Adrenal gland (tissue), 12 donors: ENCODE measurements around the gene BAG1. TPM values are rescaled to one million over a fixed set of nuclear protein-coding genes. Genes with fewer than 3 reads are reported as not detected.
A peak's percentile ranks its signal among the peaks of the same experiment; 100 is the strongest.

Experiments used
- DNase-seq, 7 donors: peaks; one replicate each; pipeline ENCODE4 v3.0.0-alpha.2; 2019 to 2020
- H3K27ac ChIP-seq, 5 donors: fragments of 200-600 bp; sonication (generic) in 4 of 5; 1 replicate in 3 of 5; 2 replicates in 2 of 5; pipeline versions ENCODE4 v1.5.1 to v1.8.0; 2016 to 2020; ENCODE audit warnings: mild to moderate bottlenecking in 1 of 5
- H3K27me3 ChIP-seq: fragments of 200-600 bp; 2 replicates; pipeline ENCODE4 v1.8.0; 2021
- H3K36me3 ChIP-seq, 2 donors: fragments of 200-600 bp; replicated peaks in 1 of 2; 1 replicate in 1 of 2; 2 replicates in 1 of 2; pipeline versions ENCODE4 v1.5.1 to v1.8.0; 2018 to 2022
- H3K4me1 ChIP-seq, 2 donors: fragments of 200-600 bp; replicated peaks in 1 of 2; 1 replicate in 1 of 2; 2 replicates in 1 of 2; pipeline versions ENCODE4 v1.5.1 to v1.8.0; 2018 to 2021
- H3K4me3 ChIP-seq, 4 donors: fragments of 200-600 bp; sonication (generic) in 3 of 4; one replicate each; pipeline ENCODE4 v1.5.1; 2016 to 2018
- H3K9me3 ChIP-seq, 3 donors: fragments of 200-600 bp; sonication (generic) in 1 of 3; replicated peaks in 1 of 3; 1 replicate in 2 of 3; 2 replicates in 1 of 3; pipeline versions ENCODE4 v1.5.1 to v1.8.0; 2016 to 2021
- POLR2A ChIP-seq, 2 donors: fragments of 450-650 bp; IDR thresholded peaks; one replicate each; pipeline ENCODE4 v1.6.1; 2017; ENCODE audit warnings: antibody characterized with exemption in 2 of 2, mild to moderate bottlenecking in 2 of 2, moderate library complexity in 1 of 2
- WGBS, 4 donors: extraction: QIAGEN DNeasy Blood & Tissue Kit in 2 of 4; methylation state at CpG; one replicate each; pipeline versions ENCODE4 v1.1.5 to v1.1.7; 2013 to 2017; 5-methylcytosine and 5-hydroxymethylcytosine counted together
- intact Hi-C, 2 donors: fragments of 100-400 bp; cut with DNase I; formaldehyde crosslinking; loops; one replicate each; pipeline versions ENCODE4 v1.14.1 to v1.15.0; 2022 to 2023
- polyA plus RNA-seq, 3 donors: library from polyadenylated mRNA; stranded (reverse); fragments of 200-250 nt in 2 of 3; fragments of 350-450 nt in 1 of 3; fragmentation: Illumina TruSeq in 1 of 3; extraction: RNeasy Lipid Tissue Mini Kit (QIAGEN cat#74804) in 1 of 3; gene quantifications; one replicate each; pipeline ENCODE4 v1.2.3, GENCODE V29; 2013 to 2014
- total RNA-seq, 9 donors: library from RNA; depleted of rRNA in 4 of 9; stranded (reverse); fragments of >200 nt in 4 of 9; fragments of 120-200 nt in 1 of 9; fragmentation: NEBNext Ultra II Directional in 1 of 9; extraction: Animal tissue kit (Norgen Biotek cat#: 25700) in 1 of 9; gene quantifications; one replicate each; pipeline versions ENCODE4 v1.1.0 to v1.2.4, GENCODE V29; 2013 to 2023
- TF ChIP-seq, protein P1 (sequence below), 6 experiments: fragments of 450-650 bp in 4 of 6; fragments of 200-600 bp in 2 of 6; sonication (generic) in 1 of 6; IDR thresholded peaks; 1 replicate in 5 of 6; 2 replicates in 1 of 6; pipeline versions ENCODE4 v1.5.1 to v1.8.0; 2016 to 2021; ENCODE audit warnings: antibody characterized with exemption in 6 of 6, mild to moderate bottlenecking in 2 of 6, moderate library complexity in 1 of 6
- donor health status: healthy with polysubstance abuse.
- donor health status: Bipolar disorder and iron deficiency.
- donor health status: DM: yes; HTN: yes; CAD: no.
- donor health status: DM: no; HTN: no; CAD: no.
- donor health status: DM: no; HTN: no; CAD: no.
- donor health status: DM: yes; HTN: yes; CAD: no.

BAG1 gene
- total and polyA plus RNA-seq, 12 donors = 46.9 to 141 (median 68.8) TPM

DNA sequence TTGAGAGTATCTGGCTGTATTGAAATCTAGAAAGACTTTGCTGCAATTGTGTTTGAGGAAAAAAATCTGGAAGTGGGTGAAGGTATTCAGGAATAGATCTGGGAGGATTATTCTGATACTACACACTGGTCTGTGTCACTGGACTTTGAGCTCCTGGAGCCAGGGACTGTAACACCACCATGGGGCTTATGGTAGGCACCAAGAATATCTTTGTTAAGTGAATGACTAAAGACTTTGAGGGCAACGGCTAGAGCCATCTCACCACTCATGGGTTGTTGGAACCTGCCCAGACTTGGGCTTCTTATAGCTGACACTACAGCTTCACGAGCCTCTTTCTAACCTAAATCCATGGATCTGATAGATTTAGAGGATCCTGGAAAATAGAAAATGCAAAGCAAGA, 36.0 kb upstream of the BAG1 start:
- intact Hi-C loops = no loop called here
- H3K36me3 ChIP-seq = peaks cover 0 to 86% of the 10 kb centered on the region in 2 donors
- DNase-seq = no peak
- TF ChIP-seq, protein P1, sequence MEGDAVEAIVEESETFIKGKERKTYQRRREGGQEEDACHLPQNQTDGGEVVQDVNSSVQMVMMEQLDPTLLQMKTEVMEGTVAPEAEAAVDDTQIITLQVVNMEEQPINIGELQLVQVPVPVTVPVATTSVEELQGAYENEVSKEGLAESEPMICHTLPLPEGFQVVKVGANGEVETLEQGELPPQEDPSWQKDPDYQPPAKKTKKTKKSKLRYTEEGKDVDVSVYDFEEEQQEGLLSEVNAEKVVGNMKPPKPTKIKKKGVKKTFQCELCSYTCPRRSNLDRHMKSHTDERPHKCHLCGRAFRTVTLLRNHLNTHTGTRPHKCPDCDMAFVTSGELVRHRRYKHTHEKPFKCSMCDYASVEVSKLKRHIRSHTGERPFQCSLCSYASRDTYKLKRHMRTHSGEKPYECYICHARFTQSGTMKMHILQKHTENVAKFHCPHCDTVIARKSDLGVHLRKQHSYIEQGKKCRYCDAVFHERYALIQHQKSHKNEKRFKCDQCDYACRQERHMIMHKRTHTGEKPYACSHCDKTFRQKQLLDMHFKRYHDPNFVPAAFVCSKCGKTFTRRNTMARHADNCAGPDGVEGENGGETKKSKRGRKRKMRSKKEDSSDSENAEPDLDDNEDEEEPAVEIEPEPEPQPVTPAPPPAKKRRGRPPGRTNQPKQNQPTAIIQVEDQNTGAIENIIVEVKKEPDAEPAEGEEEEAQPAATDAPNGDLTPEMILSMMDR (IDR thresholded peaks at IDR 0.05) = no peak
- TF ChIP-seq POLR2A (IDR thresholded peaks at IDR 0.05) = no peak
- peaks cover 0 to 38% of the 10 kb centered on the region in 2 donors for H3K4me1 ChIP-seq
- WGBS, 4 donors = 81 to 88% (median 86%) methylated on average over 1 to 2 of the region's 2 CpGs
- no peak overlapping the region for H3K27ac ChIP-seq
- H3K4me3 ChIP-seq = no peak overlapping the region
- no peaks in the 10 kb centered on the region for H3K9me3 ChIP-seq
- no peaks in the 10 kb centered on the region for H3K27me3 ChIP-seq

DNA sequence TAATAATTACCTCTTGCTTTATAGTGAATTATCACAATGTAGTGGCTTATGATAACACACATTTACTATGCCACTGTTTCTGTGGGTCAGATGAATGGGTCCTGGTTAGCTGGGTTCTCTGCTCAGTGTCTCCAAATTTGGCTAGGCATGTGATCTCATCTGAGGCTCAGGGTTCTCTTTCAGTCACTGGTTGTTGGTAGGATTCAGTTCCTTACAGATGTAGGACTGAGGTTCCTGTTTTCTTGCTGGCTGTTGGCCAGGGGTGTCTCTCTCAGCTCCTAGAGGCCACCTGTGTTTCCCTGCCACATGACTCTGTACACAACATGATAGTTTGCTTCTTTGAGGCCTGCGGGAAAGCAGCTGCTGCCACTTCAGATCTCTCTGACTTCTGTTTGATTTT, 32.9 kb upstream of the BAG1 start:
- Histone ChIP-seq H3K36me3 (peaks cover 0 to 69% of the 10 kb centered on the region in 2 donors), H3K4me1 (peaks cover 0 to 51% of the 10 kb centered on the region in 2 donors), H3K27ac (peak overlapping the region in 2 of 5 donors; percentile 31 to 34), H3K27me3 (no peaks in the 10 kb centered on the region), H3K9me3 (no peaks in the 10 kb centered on the region), H3K4me3 (no peak overlapping the region)
- 57 to 71% (median 68%) methylated on average over 1 of the region's 1 CpG for WGBS, 4 donors
- peak; percentile 36 to 77 (median 56) for DNase-seq
- intact Hi-C loops = loop anchor here in 1 of 2 donors (10.0 kb wide), 1 partner anchor 63 kb away; no protein-coding TSS in a partner anchor
- no peak for TF ChIP-seq POLR2A (IDR thresholded peaks at IDR 0.05)
- TF ChIP-seq, protein P1 (IDR thresholded peaks at IDR 0.05) = no peak

DNA sequence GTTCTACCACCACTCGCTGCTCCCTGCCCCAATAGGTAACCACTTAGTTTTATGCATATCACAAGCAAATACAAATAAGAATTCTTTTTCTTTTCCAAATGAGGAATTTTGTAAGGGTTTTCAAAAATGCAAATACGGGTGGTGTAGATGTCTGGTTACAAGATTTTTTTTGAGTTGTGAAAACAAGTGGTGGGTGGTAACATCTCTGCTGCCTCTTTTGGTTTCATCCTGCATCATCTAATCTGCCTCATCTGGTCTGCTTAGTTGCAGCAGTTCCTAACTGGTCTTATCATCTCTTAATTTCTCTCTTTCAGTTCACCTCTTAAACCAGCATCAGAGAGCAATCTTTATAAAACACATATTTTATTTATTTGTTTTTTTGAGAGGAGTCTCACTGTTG, 31.1 kb upstream of the BAG1 start:
- intact Hi-C loops = loop anchor here in 1 of 2 donors (10.0 kb wide), 1 partner anchor 61 kb away; no protein-coding TSS in a partner anchor
- 89 to 96% (median 95%) methylated on average over 2 of the region's 2 CpGs for WGBS, 4 donors
- TF ChIP-seq, protein P1 (IDR thresholded peaks at IDR 0.05) = no peak
- TF ChIP-seq POLR2A (IDR thresholded peaks at IDR 0.05) = no peak
- peaks cover 0 to 51% of the 10 kb centered on the region in 2 donors for H3K36me3 ChIP-seq
- no peak for DNase-seq
- no peaks in the 10 kb centered on the region for H3K9me3 ChIP-seq
- no peaks in the 10 kb centered on the region for H3K27me3 ChIP-seq
- no peak overlapping the region for H3K4me3 ChIP-seq
- peaks cover 8 to 67% of the 10 kb centered on the region in 2 donors for H3K4me1 ChIP-seq
- H3K27ac ChIP-seq = no peak overlapping the region

DNA sequence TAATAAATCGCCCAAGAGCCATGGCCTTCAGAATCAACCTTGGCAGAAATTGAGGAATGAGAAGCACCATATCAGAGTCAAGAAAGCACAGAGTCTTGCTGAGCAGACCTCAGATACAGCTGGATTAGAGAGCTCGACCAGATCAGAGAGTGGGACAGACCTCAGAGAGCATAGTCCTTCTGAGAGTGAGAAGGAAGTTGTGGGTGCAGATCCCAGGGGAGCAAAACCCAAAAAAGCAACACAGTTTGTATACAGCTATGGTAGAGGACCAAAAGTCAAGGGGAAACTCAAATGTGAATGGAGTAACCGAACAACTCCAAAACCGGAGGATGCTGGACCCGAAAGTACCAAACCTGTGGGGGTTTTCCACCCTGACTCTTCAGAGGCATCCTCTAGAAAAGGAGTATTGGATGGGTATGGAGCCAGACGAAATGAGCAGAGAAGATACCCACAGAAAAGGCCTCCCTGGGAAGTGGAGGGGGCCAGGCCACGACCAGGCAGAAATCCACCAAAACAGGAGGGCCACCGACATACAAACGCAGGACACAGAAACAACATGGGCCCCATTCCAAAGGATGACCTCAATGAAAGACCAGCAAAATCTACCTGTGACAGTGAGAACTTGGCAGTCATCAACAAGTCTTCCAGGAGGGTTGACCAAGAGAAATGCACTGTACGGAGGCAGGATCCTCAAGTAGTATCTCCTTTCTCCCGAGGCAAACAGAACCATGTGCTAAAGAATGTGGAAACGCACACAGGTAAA, 30.3 kb upstream of the BAG1 start:
- no peaks in the 10 kb centered on the region for H3K27me3 ChIP-seq
- TF ChIP-seq, protein P1 (IDR thresholded peaks at IDR 0.05) = no peak
- H3K27ac ChIP-seq = no peak overlapping the region
- no peaks in the 10 kb centered on the region for H3K9me3 ChIP-seq
- WGBS, 4 donors = 79 to 90% (median 84%) methylated on average over 12 of the region's 12 CpGs
- H3K4me1 ChIP-seq = peaks cover 8 to 67% of the 10 kb centered on the region in 2 donors
- no peak for DNase-seq
- peaks cover 0 to 45% of the 10 kb centered on the region in 2 donors for H3K36me3 ChIP-seq
- no peak overlapping the region for H3K4me3 ChIP-seq
- intact Hi-C loops = loop anchor here in 1 of 2 donors (10.0 kb wide), 1 partner anchor 60 kb away; no protein-coding TSS in a partner anchor
